Germinal center (tissue), 1 donor: ENCODE measurements around the gene POU2F1.
"Not testable (repeated sequence)": the region's sequence is repeated elsewhere in the genome, so short reads cannot be mapped to it uniquely, and the experiment has no call there.

Source experiments
- DNase-seq: peaks from one replicate; pipeline ENCODE4 v3.0.0; 2012; ENCODE audit warnings: mixed read lengths, low spot score

Gene POU2F1

GRCh38 chr1:167231873-167232450, 11.3 kb downstream of the POU2F1 start:
- DNase-seq: no peak

- DNase-seq: no peak
Measured at GRCh38 chr1:167232801-167233200, 12.1 kb downstream of the POU2F1 start.

GRCh38 chr1:167233373-167233772, 12.7 kb downstream of the POU2F1 start:
- no peak for DNase-seq

- no peak for DNase-seq
Measured at GRCh38 chr1:167237000-167237399, 16.3 kb downstream of the POU2F1 start.

- DNase-seq: no peak
Measured at GRCh38 chr1:167238713-167239112, 18.0 kb downstream of the POU2F1 start.

GRCh38 chr1:167239257-167239656, 18.6 kb downstream of the POU2F1 start:
- no peak for DNase-seq

- no peak for DNase-seq
Measured at GRCh38 chr1:167244244-167244643, 23.6 kb downstream of the POU2F1 start.

- DNase-seq: not testable (repeated sequence)
Measured at GRCh38 chr1:167245168-167245567, 24.5 kb downstream of the POU2F1 start.

GRCh38 chr1:167246971-167247370, 26.3 kb downstream of the POU2F1 start:
- DNase-seq: no peak

- no peak for DNase-seq
Measured at GRCh38 chr1:167247754-167248153, 27.1 kb downstream of the POU2F1 start.

- no peak for DNase-seq
Measured at GRCh38 chr1:167248707-167249642, 28.3 kb downstream of the POU2F1 start.

GRCh38 chr1:167249702-167250101, 29.0 kb downstream of the POU2F1 start:
- DNase-seq: no peak

GRCh38 chr1:167250482-167250881, 29.8 kb downstream of the POU2F1 start:
- DNase-seq: no peak

GRCh38 chr1:167251472-167251871, 30.8 kb downstream of the POU2F1 start:
- no peak for DNase-seq

- no peak for DNase-seq
Measured at GRCh38 chr1:167252986-167253385, 32.3 kb downstream of the POU2F1 start.

GRCh38 chr1:167258858-167259257, 38.2 kb downstream of the POU2F1 start:
- DNase-seq: no peak

GRCh38 chr1:167262836-167263235, 42.1 kb downstream of the POU2F1 start:
- no peak for DNase-seq

- DNase-seq: no peak
Measured at GRCh38 chr1:167263344-167263743, 42.7 kb downstream of the POU2F1 start.

- peak; percentile 10 for DNase-seq
Measured at GRCh38 chr1:167263819-167264464, 43.3 kb downstream of the POU2F1 start.

GRCh38 chr1:167266965-167267364, 46.3 kb downstream of the POU2F1 start:
- DNase-seq: no peak

- DNase-seq: no peak
Measured at GRCh38 chr1:167268347-167268787, 47.7 kb downstream of the POU2F1 start.

- no peak for DNase-seq
Measured at GRCh38 chr1:167270349-167271092, 49.8 kb downstream of the POU2F1 start.
